ENCODE results near the gene CD2BP2.

DNA sequence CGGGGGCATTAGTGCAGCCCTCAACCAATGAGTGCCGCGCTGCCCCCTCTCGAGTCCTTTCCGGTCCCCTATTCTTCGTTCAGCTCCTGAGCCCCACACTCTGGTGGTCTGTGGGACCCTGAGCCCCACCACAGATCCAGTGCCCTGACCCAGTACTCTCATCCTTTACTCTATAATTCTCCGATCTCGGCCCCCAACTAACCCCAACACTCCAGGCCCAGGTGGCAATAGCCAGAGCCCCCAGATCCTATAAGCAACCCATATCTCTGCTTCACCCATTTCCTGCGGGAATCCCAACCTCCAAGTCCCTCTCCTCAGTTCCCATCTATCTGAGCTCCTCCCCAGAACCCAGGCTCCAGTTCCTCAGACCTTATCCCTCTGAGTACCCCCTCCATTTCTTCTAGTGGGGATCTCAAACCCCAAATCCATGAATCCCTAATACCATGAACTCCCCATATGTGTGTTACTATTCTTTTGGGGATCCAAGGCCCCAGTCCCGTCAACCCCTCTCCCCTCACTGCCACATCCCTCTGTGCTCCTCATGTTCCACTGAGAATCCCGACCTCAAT, 16.2 kb upstream of the CD2BP2 start:
- no peak for TF ChIP-seq POLR2A (IDR thresholded peaks at IDR 0.05)
- TF ChIP-seq, protein P1, sequence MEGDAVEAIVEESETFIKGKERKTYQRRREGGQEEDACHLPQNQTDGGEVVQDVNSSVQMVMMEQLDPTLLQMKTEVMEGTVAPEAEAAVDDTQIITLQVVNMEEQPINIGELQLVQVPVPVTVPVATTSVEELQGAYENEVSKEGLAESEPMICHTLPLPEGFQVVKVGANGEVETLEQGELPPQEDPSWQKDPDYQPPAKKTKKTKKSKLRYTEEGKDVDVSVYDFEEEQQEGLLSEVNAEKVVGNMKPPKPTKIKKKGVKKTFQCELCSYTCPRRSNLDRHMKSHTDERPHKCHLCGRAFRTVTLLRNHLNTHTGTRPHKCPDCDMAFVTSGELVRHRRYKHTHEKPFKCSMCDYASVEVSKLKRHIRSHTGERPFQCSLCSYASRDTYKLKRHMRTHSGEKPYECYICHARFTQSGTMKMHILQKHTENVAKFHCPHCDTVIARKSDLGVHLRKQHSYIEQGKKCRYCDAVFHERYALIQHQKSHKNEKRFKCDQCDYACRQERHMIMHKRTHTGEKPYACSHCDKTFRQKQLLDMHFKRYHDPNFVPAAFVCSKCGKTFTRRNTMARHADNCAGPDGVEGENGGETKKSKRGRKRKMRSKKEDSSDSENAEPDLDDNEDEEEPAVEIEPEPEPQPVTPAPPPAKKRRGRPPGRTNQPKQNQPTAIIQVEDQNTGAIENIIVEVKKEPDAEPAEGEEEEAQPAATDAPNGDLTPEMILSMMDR (IDR thresholded peaks at IDR 0.05) = no peak

Data from vagina (tissue), 2 donors.